Loucy (cell line): ENCODE results near the gene LAMC1.

Source experiments
- CTCF ChIP-seq: fragments of 200-600 bp; sonication (generic); conservative IDR thresholded peaks from 2 replicates; pipeline ENCODE4 v1.5.1; 2014; ENCODE audit warnings: mild to moderate bottlenecking, antibody characterized with exemption, low read length
- EZH2phosphoT487 ChIP-seq: fragments of 200-600 bp; IDR thresholded peaks from 2 replicates; pipeline ENCODE4 v1.6.1; 2018; ENCODE audit warnings: antibody characterized with exemption, mild to moderate bottlenecking, moderate library complexity, borderline replicate concordance

GRCh38 chr1:182990413-182991144, 32.6 kb upstream of the LAMC1 start:
- no peak for TF ChIP-seq CTCF
- TF ChIP-seq EZH2phosphoT487, result no peak
